ENCODE data around the gene GRIN2A.

Gene GRIN2A

GRCh38 chr16:10128397-10129258 is 53.6 kb downstream of the GRIN2A start:
- no peak for DNase-seq

- no peak for DNase-seq
These were observed 55.5 kb downstream of the GRIN2A start for GRCh38 chr16:10126686-10127085.

GRCh38 chr16:10123141-10123540 is 59.1 kb downstream of the GRIN2A start:
- no peak for DNase-seq

GRCh38 chr16:10122546-10122945 is 59.7 kb downstream of the GRIN2A start:
- DNase-seq: no peak

GRCh38 chr16:10121897-10122425 is 60.3 kb downstream of the GRIN2A start:
- no peak for DNase-seq

GRCh38 chr16:10121491-10121890 is 60.7 kb downstream of the GRIN2A start:
- DNase-seq: no peak

GRCh38 chr16:10120953-10121352 is 61.3 kb downstream of the GRIN2A start:
- no peak for DNase-seq

GRCh38 chr16:10114409-10114808 is 67.8 kb downstream of the GRIN2A start:
- DNase-seq: no peak

- DNase-seq: no peak
These were observed 69.0 kb downstream of the GRIN2A start for GRCh38 chr16:10113248-10113647.

- no peak for DNase-seq
These were observed 70.2 kb downstream of the GRIN2A start for GRCh38 chr16:10112021-10112420.

GRCh38 chr16:10111156-10111761 is 71.0 kb downstream of the GRIN2A start:
- no peak for DNase-seq

GRCh38 chr16:10110552-10110951 is 71.7 kb downstream of the GRIN2A start:
- DNase-seq: no peak

GRCh38 chr16:10107081-10107480 is 75.1 kb downstream of the GRIN2A start:
- no peak for DNase-seq

- no peak for DNase-seq
These were observed 78.5 kb downstream of the GRIN2A start for GRCh38 chr16:10103700-10104099.

GRCh38 chr16:10103118-10103517 is 79.1 kb downstream of the GRIN2A start:
- DNase-seq: no peak

- no peak for DNase-seq
These were observed 81.4 kb downstream of the GRIN2A start for GRCh38 chr16:10100829-10101228.

- no peak for DNase-seq
These were observed 83.2 kb downstream of the GRIN2A start for GRCh38 chr16:10098991-10099390.

- DNase-seq: no peak
These were observed 85.0 kb downstream of the GRIN2A start for GRCh38 chr16:10097271-10097670.

- DNase-seq: no peak
These were observed 88.7 kb downstream of the GRIN2A start for GRCh38 chr16:10093576-10093975.

- no peak for DNase-seq
These were observed 91.4 kb downstream of the GRIN2A start for GRCh38 chr16:10090816-10091215.

- no peak for DNase-seq
These were observed 93.8 kb downstream of the GRIN2A start for GRCh38 chr16:10088380-10088793.

- no peak for DNase-seq
These were observed 95.1 kb downstream of the GRIN2A start for GRCh38 chr16:10087151-10087550.

GRCh38 chr16:10086620-10087019 is 95.6 kb downstream of the GRIN2A start:
- DNase-seq: no peak

- no peak for DNase-seq
These were observed 97.0 kb downstream of the GRIN2A start for GRCh38 chr16:10085078-10085798.
